A673 (cell line): Measurements from ENCODE around the gene CTSO.

Experiments
- EZH2 ChIP-seq: fragments of 200-600 bp; sonication (generic); IDR thresholded peaks from 2 replicates; pipeline ENCODE4 v1.6.1; 2017; ENCODE audit warnings: borderline replicate concordance, low read depth, mild to moderate bottlenecking, mixed read lengths, antibody characterized with exemption, low read length; ENCODE audit not compliant: poor library complexity, severe bottlenecking
- TF ChIP-seq, protein P1 (sequence below): fragments of 300-800, 200-600 bp; sonication (generic); conservative IDR thresholded peaks from 2 replicates; pipeline ENCODE4 v1.5.1; 2017; ENCODE audit warnings: low read depth, mild to moderate bottlenecking, antibody characterized with exemption, low read length, moderate library complexity, mixed read lengths

DNA sequence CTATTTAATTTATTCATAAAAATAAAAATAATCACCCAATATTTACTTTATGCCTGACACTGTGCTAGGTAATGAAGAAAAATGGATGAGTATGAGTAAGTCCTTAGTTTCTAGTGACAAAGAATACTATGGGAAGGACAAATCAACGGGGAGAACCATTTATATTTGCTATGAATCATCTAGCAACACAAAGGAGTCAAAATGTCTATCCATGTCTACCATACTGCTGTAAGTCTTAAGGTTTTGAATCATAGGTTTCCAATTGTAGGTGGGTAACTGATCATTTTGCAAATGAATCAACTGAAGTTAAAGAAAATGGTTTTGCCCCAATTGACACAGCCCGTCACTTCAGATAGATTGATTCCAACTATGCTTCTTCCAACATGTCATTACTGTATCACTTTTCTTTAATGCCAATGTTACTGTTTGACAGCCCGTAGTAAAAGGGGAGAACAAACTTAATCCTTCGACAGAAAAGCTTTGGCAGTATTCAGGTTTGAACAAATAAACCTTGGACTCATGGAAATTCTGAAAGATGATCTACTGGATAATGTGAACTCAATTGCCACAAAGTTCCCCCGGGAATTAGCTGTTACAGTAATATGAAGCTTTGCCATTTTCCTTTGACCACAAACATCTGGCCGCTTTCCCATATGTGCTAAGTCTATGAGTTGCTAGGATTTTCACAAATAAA is 47.0 kb downstream of the CTSO start:
- TF ChIP-seq, protein P1, sequence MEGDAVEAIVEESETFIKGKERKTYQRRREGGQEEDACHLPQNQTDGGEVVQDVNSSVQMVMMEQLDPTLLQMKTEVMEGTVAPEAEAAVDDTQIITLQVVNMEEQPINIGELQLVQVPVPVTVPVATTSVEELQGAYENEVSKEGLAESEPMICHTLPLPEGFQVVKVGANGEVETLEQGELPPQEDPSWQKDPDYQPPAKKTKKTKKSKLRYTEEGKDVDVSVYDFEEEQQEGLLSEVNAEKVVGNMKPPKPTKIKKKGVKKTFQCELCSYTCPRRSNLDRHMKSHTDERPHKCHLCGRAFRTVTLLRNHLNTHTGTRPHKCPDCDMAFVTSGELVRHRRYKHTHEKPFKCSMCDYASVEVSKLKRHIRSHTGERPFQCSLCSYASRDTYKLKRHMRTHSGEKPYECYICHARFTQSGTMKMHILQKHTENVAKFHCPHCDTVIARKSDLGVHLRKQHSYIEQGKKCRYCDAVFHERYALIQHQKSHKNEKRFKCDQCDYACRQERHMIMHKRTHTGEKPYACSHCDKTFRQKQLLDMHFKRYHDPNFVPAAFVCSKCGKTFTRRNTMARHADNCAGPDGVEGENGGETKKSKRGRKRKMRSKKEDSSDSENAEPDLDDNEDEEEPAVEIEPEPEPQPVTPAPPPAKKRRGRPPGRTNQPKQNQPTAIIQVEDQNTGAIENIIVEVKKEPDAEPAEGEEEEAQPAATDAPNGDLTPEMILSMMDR = no peak
- TF ChIP-seq EZH2 = no peak
